Lower leg skin (tissue), 4 donors: ENCODE results near the gene ZNF385D. TPM values are rescaled to one million over a fixed set of nuclear protein-coding genes. Genes with fewer than 3 reads are reported as not detected.

Source experiments
- DNase-seq, 2 donors: peaks; one replicate each; pipeline ENCODE4 v3.0.0-alpha.2; 2019; ENCODE audit warnings: low spot score in 2 of 2
- H3K4me3 ChIP-seq: fragments of 200-600 bp; sonication (generic); 2 replicates; pipeline ENCODE4 v1.5.1; 2017; ENCODE audit warnings: mild to moderate bottlenecking, low read depth; ENCODE audit not compliant: poor library complexity, severe bottlenecking
- POLR2A ChIP-seq, 2 donors: fragments of 450-650 bp; IDR thresholded peaks; one replicate each; pipeline ENCODE4 v1.6.1; 2016 to 2017; ENCODE audit warnings: antibody characterized with exemption in 2 of 2, mild to moderate bottlenecking in 1 of 2, moderate library complexity in 1 of 2
- WGBS, 2 donors: methylation state at CpG; one replicate each; pipeline ENCODE4 v1.1.5; 2018; 5-methylcytosine and 5-hydroxymethylcytosine counted together
- intact Hi-C: fragments of 100-400 bp; cut with DNase I; formaldehyde crosslinking; loops from one replicate; pipeline ENCODE4 v1.15.0; 2023; ENCODE audit warnings: low total_unique reads
- total RNA-seq, 4 donors: library from RNA; depleted of rRNA; stranded (reverse); fragments of >200 nt; gene quantifications; one replicate each; pipeline ENCODE4 v1.1.0, GENCODE V29; 2016
- TF ChIP-seq, protein P1 (sequence below), 3 donors: fragments of 450-650 bp; IDR thresholded peaks; one replicate each; pipeline ENCODE4 v1.5.1; 2016; ENCODE audit warnings: antibody characterized with exemption in 3 of 3, mild to moderate bottlenecking in 3 of 3, moderate library complexity in 2 of 3

ZNF385D gene
- total RNA-seq, 4 donors from 2014 or later, result 0.38 to 4.2 (median 2.1) TPM

DNA sequence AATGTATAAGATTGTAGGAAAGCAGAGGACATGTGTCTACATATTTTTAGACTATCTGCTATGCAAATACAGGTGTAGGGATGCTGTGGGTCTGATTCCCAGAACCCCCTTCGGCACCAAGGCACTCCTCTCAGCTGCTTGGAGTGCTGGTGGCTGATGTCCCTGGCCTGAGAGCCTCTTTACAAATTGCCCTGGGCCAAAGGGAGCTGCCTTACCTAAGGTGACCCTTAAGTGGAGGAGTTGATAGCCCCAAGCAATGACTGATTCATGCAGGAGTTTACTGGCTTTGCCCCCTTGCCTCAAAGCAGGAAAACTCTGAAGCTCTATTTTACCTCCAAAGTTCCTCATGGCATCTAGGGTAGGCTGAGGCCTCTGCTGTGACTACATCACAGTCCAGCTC is 83.0 kb downstream of the ZNF385D start:
- intact Hi-C loops, result no loop called here
- DNase-seq, result no peak
- TF ChIP-seq, protein P1, sequence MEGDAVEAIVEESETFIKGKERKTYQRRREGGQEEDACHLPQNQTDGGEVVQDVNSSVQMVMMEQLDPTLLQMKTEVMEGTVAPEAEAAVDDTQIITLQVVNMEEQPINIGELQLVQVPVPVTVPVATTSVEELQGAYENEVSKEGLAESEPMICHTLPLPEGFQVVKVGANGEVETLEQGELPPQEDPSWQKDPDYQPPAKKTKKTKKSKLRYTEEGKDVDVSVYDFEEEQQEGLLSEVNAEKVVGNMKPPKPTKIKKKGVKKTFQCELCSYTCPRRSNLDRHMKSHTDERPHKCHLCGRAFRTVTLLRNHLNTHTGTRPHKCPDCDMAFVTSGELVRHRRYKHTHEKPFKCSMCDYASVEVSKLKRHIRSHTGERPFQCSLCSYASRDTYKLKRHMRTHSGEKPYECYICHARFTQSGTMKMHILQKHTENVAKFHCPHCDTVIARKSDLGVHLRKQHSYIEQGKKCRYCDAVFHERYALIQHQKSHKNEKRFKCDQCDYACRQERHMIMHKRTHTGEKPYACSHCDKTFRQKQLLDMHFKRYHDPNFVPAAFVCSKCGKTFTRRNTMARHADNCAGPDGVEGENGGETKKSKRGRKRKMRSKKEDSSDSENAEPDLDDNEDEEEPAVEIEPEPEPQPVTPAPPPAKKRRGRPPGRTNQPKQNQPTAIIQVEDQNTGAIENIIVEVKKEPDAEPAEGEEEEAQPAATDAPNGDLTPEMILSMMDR (IDR thresholded peaks at IDR 0.05), result no peak
- no peak for TF ChIP-seq POLR2A (IDR thresholded peaks at IDR 0.05)
- 63 to 75% methylated on average over 1 of the region's 1 CpG for WGBS, 2 donors
- no peak overlapping the region for H3K4me3 ChIP-seq

DNA sequence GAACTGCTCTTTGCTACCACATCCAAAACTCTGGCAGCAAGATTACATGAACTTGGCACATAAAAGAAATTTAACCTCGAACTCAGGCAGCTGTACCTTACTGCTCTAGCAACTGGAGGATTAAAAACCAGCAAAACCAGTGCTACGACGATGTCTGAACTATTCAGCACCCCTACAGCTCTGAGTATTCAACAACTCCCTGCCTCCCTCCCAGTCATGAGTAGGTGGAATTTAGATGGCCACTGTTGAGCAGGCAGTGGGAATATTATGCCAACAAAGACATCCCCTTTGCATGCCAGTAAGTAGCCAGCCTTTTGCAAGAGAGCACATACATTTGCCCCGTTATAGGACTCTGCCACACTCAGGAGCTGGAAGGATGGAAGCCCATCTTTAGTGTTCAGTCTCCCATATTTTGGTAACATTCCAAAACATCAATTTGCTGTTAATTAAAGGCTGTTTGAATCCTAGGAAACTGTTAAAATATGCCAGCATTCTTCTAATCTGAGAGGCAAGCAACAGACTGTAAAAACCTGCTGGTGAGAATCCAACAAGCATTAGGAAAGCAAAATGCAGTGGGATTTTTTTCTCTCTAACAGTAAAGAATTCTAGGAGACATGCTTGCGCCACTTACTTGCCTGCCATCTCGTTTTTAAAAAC is 85.4 kb downstream of the ZNF385D start:
- intact Hi-C loops, result no loop called here
- H3K4me3 ChIP-seq, result no peak overlapping the region
- WGBS, 2 donors, result 32 to 55% methylated on average over 6 of the region's 6 CpGs
- no peak for TF ChIP-seq POLR2A (IDR thresholded peaks at IDR 0.05)
- TF ChIP-seq, protein P1 (IDR thresholded peaks at IDR 0.05), result no peak
- DNase-seq, result no peak

DNA sequence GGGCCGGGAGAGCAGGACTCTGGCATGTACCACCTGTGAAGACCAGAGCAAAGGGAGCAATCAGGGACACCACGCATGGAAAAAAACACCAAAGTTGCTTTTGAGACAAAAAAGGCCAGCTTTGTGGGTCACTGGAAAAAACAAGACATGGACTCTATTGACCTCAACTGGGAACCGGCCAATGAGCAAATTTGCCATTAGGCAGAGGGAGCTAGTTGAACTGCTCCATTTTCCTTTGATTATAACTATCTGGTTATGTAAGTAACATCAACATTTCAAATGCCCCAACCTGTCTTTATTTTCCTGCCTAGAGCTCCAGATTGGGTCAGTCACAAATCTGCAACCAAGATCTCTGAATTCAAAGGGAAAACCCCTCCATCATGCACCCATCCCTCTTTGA is 86.0 kb downstream of the ZNF385D start:
- no peak for DNase-seq
- TF ChIP-seq POLR2A (IDR thresholded peaks at IDR 0.05), result no peak
- TF ChIP-seq, protein P1 (IDR thresholded peaks at IDR 0.05), result no peak
- intact Hi-C loops, result no loop called here
- no peak overlapping the region for H3K4me3 ChIP-seq
- WGBS, 2 donors, result 82 to 88% methylated on average over 3 of the region's 3 CpGs

DNA sequence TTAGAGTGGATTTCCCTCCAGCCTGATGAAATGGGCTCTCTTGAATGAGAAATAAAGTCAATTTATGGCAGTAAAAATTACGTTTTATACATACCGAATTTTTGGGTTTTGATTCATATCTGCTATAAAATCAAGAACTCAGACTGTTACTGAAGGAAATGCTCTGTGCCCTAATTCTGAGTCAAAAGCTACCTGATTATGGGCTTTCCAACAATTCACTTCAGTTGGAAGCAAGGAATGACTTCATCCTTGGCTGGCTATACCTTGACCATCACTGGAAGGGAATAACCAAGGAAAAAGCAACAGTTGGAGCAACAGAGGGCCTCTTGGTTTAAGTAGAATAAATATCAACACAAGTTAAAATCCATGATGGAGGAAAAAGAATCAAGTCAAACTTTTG is 88.6 kb downstream of the ZNF385D start:
- no peak for TF ChIP-seq POLR2A (IDR thresholded peaks at IDR 0.05)
- TF ChIP-seq, protein P1 (IDR thresholded peaks at IDR 0.05), result no peak
- intact Hi-C loops, result no loop called here
- WGBS, 2 donors, result 90 to 95% methylated on average over 2 of the region's 2 CpGs
- no peak for DNase-seq
- no peak overlapping the region for H3K4me3 ChIP-seq

DNA sequence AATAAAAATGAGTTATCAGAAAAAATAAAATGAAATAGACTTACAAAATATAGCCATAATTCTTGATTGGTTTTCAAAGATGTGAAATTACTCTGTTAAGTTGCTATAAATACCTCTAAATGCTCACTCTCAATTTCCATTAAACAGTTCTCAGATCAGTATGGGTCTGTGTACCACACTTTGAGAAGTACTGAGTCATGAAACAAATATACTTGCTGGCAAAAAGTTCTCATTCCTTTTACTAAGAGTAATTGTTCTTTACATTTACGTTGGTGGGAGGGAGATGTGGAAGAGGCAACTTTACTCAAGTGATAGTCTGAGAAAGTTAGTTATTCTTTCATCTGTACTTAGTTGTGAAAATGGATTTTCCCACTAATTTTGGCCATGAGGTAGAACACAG is 96.3 kb downstream of the ZNF385D start:
- no peak overlapping the region for H3K4me3 ChIP-seq
- WGBS, 2 donors, result 33 to 39% methylated on average over 1 of the region's 1 CpG
- intact Hi-C loops, result loop anchor here (5.0 kb wide), 1 partner anchor 1668 kb away; no protein-coding TSS in a partner anchor
- no peak for DNase-seq
- no peak for TF ChIP-seq POLR2A (IDR thresholded peaks at IDR 0.05)

DNA sequence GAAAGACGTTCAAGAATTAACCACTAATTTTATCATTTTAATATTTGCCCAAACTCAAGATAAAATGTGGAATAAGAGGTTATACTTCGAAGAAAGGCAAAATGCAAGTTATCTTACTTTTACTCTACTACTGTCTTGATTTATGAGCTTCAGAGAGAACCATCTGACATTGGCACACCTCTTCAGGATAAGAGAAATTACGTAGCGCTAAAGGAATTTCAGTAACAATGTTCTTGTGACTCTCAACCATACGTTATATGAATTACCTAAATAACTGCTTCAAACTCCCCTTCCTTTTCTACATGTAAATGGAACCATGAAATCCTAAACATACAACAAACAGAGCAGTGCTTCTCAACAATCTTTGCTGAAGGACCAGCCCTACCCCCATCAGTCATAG is 96.8 kb downstream of the ZNF385D start:
- no peak overlapping the region for H3K4me3 ChIP-seq
- no peak for TF ChIP-seq POLR2A (IDR thresholded peaks at IDR 0.05)
- TF ChIP-seq, protein P1 (IDR thresholded peaks at IDR 0.05), result no peak
- DNase-seq, result no peak
- WGBS, 2 donors, result 55 to 56% methylated on average over 5 of the region's 5 CpGs
- intact Hi-C loops, result no loop called here
